IPS-18a (cell line): ENCODE data around the gene MAML2.

Experiments
- H3K27ac ChIP-seq: one replicate; pipeline ENCODE4 v1.5.1; 2013; ENCODE audit warnings: low read length
- H3K27me3 ChIP-seq: one replicate; pipeline ENCODE4 v1.6.1; 2013; ENCODE audit warnings: mild to moderate bottlenecking, low read length; ENCODE audit not compliant: control insufficient read depth, insufficient read depth
- H3K36me3 ChIP-seq: one replicate; pipeline ENCODE4 v1.6.1; 2013; ENCODE audit warnings: low read depth, low read length; ENCODE audit not compliant: control insufficient read depth
- H3K4me1 ChIP-seq: one replicate; pipeline ENCODE4 v1.6.1; 2013; ENCODE audit warnings: low read depth, low read length; ENCODE audit not compliant: control insufficient read depth
- H3K4me3 ChIP-seq: one replicate; pipeline ENCODE4 v1.5.1; 2013; ENCODE audit warnings: low read length
- H3K9ac ChIP-seq: one replicate; pipeline ENCODE4 v1.6.1; 2013; ENCODE audit warnings: mild to moderate bottlenecking, low read length, moderate library complexity
- H3K9me3 ChIP-seq: one replicate; pipeline ENCODE4 v1.6.1; 2013; ENCODE audit warnings: low read depth, low read length; ENCODE audit not compliant: control insufficient read depth

The MAML2 gene

DNA sequence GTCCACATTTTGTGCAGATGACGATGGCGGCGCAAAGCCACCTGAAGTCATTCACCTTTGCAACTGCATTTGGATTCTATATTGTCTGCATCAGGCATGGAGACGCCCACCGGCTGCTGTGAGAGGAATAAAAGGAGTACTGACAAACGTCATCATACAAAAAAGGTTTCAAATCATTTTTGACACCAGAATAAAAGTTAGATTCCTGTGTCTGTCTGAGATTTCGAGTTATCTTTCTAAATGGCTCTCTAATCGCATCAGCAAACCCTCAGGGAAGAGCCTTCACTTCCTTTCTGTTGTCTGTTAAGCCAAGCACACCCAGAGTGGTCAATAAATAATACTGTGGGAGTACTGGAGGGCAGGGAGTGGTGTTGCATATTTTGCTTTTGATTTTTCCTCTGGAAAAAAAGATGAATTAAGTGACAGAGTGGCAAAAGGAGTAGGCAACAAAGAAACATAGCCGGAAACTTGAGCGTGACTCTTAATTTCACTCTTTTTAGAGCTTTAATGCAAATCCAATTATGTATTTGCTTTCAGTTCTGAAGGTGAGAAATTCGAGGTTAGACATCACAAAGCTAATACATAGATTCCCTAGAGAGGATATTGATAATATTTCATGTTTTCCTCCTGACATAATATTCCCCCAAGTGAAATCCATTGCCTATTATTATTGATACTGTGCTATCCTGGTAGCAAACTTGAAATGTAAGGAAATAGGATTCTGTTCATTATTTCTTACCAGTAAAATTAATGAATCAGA is 268.3 kb downstream of the MAML2 start:
- no peaks in the 10 kb centered on the region for H3K9me3 ChIP-seq
- no peak overlapping the region for H3K4me3 ChIP-seq
- H3K9ac ChIP-seq, result no peak overlapping the region
- H3K4me1 ChIP-seq, result peaks cover 4% of the 10 kb centered on the region
- H3K36me3 ChIP-seq, result no peaks in the 10 kb centered on the region
- H3K27me3 ChIP-seq, result no peaks in the 10 kb centered on the region
- H3K27ac ChIP-seq, result no peak overlapping the region

DNA sequence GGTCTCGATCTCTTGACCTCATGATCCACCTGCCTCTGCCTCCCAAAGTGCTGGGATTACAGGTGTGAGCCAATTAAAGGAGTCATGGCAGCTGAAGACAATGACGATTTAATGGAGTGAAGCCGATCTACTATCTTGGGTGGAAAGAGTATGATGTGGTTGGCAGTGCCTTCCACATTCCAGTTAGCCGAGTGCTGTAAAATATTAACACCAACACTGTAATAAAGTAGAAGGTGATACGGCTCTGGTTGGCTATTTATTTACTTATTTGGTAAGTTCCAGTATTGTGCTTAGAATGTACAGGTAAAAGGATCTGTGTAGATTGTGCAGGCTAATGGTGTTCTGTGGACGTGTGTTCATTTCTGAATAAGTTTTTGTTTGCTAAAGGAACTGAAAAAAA is 269.5 kb downstream of the MAML2 start:
- Histone ChIP-seq H3K9me3 (no peaks in the 10 kb centered on the region), H3K4me1 (peaks cover 4% of the 10 kb centered on the region), H3K4me3 (no peak overlapping the region), H3K27ac (no peak overlapping the region), H3K9ac (no peak overlapping the region), H3K36me3 (no peaks in the 10 kb centered on the region), H3K27me3 (no peaks in the 10 kb centered on the region)

DNA sequence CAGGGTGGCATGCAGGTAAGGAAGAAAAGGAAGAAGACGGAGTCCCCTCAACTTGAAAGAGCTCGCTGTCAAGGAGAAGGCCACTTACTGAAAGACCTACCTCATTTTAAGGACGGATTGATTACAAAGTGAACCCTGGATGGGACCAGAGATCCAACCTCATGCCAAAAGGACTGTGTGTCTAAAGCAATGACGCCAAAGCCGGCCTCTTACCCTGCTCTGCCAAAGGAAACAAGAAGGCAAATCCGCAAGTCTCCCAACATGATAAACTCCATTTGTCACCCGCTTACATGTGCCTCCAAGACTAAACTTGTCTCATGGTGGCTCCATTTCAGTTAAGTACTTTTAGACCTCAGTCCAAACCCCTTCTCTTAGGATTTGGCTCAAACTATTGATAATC is 270.4 kb downstream of the MAML2 start:
- Histone ChIP-seq H3K9ac (no peak overlapping the region), H3K27ac (no peak overlapping the region), H3K36me3 (no peaks in the 10 kb centered on the region), H3K4me3 (no peak overlapping the region), H3K9me3 (no peaks in the 10 kb centered on the region), H3K4me1 (peaks cover 4% of the 10 kb centered on the region), H3K27me3 (no peaks in the 10 kb centered on the region)

DNA sequence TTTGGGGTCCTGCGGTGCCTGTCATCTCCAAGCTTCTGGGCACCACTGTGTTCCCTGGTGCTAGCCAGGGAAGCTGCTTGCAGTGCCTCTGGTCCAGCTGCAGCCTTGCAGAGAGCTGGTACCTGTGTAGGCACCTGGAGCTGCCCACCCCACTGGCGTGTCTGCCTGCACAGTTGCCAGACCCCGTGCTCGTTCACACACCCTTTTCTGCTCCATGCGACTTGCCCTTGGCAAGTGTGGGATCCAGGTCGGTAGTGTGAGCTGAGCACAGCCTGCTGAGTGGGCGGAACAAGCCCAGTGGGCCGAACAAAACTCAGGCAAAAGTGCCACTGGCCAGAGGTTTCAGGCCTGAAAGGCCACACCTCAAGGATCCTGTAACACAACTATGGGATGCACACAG is 272.5 kb downstream of the MAML2 start:
- H3K36me3 ChIP-seq, result no peaks in the 10 kb centered on the region
- no peaks in the 10 kb centered on the region for H3K9me3 ChIP-seq

DNA sequence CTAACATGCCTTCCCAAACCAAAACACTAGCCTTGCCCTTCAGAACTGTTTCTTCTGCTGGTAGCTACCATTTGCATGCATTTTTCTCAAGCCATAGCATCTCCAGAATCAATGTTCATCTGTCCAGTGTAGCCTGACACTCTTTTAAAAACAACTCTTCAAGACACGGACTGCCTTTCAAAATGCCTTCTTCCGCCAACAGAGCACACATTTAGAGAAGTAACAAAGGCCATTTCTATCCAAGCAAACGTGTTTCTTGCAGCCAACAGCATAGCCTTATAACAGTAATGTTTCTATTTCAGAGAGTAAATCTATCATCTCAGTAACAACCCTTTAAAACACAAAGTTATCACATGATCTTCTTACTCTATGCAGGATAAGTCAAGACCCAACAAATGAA is 275.8 kb downstream of the MAML2 start:
- Histone ChIP-seq H3K4me1 (no peaks in the 10 kb centered on the region), H3K27me3 (no peaks in the 10 kb centered on the region), H3K27ac (no peak overlapping the region), H3K9ac (no peak overlapping the region), H3K36me3 (no peaks in the 10 kb centered on the region), H3K4me3 (no peak overlapping the region), H3K9me3 (no peaks in the 10 kb centered on the region)

More for the DNA sequence above, 272.5 kb downstream of the MAML2 start:
- Histone ChIP-seq H3K27ac (no peak overlapping the region), H3K4me1 (peaks cover under 1% of the 10 kb centered on the region), H3K9ac (no peak overlapping the region), H3K4me3 (no peak overlapping the region), H3K27me3 (no peaks in the 10 kb centered on the region)

DNA sequence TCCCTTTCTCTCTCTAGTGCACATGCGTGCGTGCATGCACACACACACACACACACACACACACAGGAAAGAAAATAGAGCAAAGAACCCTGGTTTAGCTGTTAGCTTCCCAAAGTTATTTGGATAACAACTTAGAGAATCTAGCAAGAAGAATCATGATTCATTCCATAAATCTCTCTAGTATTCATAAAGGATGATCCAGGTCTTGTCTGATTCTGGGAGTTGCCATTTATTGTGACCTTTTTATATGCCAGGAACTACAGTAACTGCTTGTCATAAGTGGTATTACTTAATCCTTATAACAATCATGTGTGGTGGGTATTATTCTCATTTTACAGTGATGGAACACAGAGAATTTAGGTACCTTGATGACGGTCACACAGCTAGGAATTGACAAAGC is 277.6 kb downstream of the MAML2 start:
- no peak overlapping the region for H3K9ac ChIP-seq
- no peaks in the 10 kb centered on the region for H3K27me3 ChIP-seq
- H3K4me1 ChIP-seq, result no peaks in the 10 kb centered on the region
- no peak overlapping the region for H3K4me3 ChIP-seq
- H3K36me3 ChIP-seq, result no peaks in the 10 kb centered on the region
- no peak overlapping the region for H3K27ac ChIP-seq
- H3K9me3 ChIP-seq, result no peaks in the 10 kb centered on the region

DNA sequence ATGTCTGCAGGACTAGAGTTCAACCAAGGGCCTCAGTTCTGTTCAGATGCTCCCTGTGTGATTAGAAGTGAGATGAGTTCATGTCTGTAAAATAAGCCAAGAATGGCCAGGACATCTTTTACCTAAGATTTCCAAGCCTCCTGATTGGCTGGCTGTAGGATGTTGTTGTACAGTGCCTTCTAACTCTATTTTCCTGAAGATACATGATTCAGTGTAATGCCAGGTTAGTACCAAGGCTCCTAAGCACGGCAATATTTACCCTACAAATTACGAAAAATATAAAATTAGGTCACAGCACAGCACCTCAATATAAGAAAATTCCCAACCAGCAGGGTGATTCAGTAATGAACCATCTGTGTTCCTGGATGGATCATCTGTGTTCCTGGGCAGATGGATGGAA is 279.1 kb downstream of the MAML2 start:
- H3K36me3 ChIP-seq, result no peaks in the 10 kb centered on the region
- no peak overlapping the region for H3K9ac ChIP-seq
- H3K27me3 ChIP-seq, result no peaks in the 10 kb centered on the region
- no peaks in the 10 kb centered on the region for H3K4me1 ChIP-seq
- no peak overlapping the region for H3K27ac ChIP-seq
- H3K9me3 ChIP-seq, result no peaks in the 10 kb centered on the region
- H3K4me3 ChIP-seq, result no peak overlapping the region

DNA sequence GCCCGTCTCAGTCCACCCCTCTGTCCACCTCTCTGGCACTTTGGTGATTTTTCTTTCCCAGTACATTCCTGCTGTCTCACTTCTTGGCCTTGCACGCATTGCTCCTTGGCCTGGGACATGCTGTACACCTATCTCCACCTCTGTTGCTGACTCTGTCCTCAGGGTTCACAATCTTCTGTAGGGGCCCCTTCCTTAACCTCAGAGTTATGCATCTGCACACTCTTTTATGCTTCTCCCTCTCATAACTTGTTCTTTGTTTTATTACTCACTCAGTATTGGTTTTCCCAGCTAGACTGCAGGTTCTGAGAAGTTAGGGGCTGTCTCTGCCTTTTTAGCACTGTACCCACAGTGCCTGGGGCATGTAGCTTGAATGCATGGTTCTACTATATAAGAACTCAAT is 279.9 kb downstream of the MAML2 start:
- Histone ChIP-seq H3K9ac (no peak overlapping the region), H3K27ac (no peak overlapping the region), H3K4me3 (no peak overlapping the region), H3K4me1 (no peaks in the 10 kb centered on the region), H3K36me3 (no peaks in the 10 kb centered on the region), H3K27me3 (no peaks in the 10 kb centered on the region), H3K9me3 (no peaks in the 10 kb centered on the region)

DNA sequence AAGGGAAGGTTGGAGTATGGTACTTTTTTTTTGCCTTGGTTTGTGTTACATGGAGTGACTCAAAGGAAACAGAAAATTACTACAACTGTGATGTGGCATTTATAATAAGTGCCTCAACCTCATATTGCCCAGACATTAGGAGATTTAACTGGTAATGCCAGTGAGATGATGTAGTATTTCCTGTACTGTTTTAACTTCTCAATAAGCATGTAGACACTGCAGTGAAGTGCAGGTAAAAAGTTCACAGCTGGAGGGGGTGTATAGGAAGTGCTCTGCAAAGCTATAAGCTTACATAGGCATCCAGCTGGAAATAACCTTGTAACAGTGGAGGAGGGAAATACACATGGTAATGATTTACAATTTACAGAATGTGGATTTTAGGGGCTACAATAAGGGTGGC is 280.9 kb downstream of the MAML2 start:
- no peak overlapping the region for H3K4me3 ChIP-seq
- H3K36me3 ChIP-seq, result no peaks in the 10 kb centered on the region
- no peaks in the 10 kb centered on the region for H3K9me3 ChIP-seq
- H3K27me3 ChIP-seq, result no peaks in the 10 kb centered on the region
- no peak overlapping the region for H3K27ac ChIP-seq
- no peaks in the 10 kb centered on the region for H3K4me1 ChIP-seq
- no peak overlapping the region for H3K9ac ChIP-seq

DNA sequence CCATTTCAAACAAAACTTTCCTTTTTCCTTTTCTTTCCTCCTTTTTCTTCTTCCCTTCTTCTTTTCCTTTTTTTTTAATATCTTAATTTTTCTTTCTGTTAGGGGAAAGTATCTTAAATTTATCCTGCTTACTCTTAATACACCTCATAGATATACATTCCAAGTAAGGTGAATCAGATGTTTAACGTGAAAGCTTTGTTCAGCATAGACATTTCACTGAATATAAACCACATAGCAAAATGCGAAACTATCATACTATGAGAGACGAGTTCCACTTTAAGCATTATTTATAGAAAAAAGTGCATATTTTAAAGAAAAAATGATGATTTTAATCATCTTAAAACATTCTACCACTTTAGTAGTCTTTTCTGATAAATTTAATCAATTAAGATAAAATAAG is 281.3 kb downstream of the MAML2 start:
- H3K27me3 ChIP-seq, result no peaks in the 10 kb centered on the region
- no peak overlapping the region for H3K4me3 ChIP-seq
- no peak overlapping the region for H3K27ac ChIP-seq
- H3K9me3 ChIP-seq, result no peaks in the 10 kb centered on the region
- peaks cover 2% of the 10 kb centered on the region for H3K4me1 ChIP-seq
- H3K9ac ChIP-seq, result no peak overlapping the region
- no peaks in the 10 kb centered on the region for H3K36me3 ChIP-seq

DNA sequence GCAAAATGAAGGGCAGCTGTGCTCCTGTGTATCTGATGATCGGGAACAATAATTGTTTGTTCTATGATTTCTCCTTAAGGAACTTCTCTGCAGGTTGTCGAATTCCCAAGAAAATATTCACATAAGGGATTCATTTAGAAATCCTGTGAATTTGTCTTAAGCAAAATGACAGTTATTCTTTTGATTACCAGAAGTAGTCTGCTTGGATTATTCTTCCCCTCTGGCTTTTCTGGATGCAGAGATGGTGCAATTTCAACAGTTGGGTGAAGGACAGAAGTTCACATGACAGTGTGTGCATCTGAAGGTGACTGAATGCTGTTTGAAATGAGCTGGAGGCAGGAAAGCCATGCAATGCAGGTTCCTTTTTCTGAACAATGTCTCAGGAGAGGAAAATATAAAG is 281.9 kb downstream of the MAML2 start:
- Histone ChIP-seq H3K27ac (no peak overlapping the region), H3K9me3 (no peaks in the 10 kb centered on the region), H3K9ac (no peak overlapping the region), H3K4me1 (peaks cover 8% of the 10 kb centered on the region), H3K4me3 (no peak overlapping the region), H3K27me3 (no peaks in the 10 kb centered on the region), H3K36me3 (no peaks in the 10 kb centered on the region)

DNA sequence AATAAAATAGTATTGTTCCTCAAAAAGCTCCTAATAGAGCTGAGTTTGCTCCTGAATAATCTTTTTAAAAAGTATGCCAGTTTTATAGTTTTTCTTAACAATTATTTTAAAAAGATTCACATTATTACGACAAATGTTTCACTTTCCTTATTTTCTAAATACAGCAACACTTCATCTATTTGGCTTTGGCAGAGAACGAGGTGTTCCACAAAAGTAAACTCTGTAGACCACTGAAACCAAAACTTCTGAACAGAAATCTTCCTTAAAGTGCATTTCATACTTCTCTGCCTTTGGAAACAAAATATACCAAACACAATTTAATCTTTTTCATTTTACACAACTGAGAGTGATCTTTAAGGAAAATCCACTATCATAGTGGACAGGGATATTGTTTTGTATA is 285.5 kb downstream of the MAML2 start:
- peaks cover 21% of the 10 kb centered on the region for H3K4me1 ChIP-seq
- no peak overlapping the region for H3K4me3 ChIP-seq
- no peaks in the 10 kb centered on the region for H3K27me3 ChIP-seq

More for the DNA sequence above, 285.5 kb downstream of the MAML2 start:
- H3K9me3 ChIP-seq, result no peaks in the 10 kb centered on the region
- H3K27ac ChIP-seq, result no peak overlapping the region
- H3K9ac ChIP-seq, result no peak overlapping the region
- no peaks in the 10 kb centered on the region for H3K36me3 ChIP-seq
